Ishikawa (cell line): ENCODE measurements around the gene FMO5.

Source experiments
- CEBPB ChIP-seq: IDR thresholded peaks from 2 replicates; pipeline ENCODE4 v1.6.1; 2012
- CREB1 ChIP-seq: IDR thresholded peaks from 2 replicates; pipeline ENCODE4 v1.6.1; 2012; ENCODE audit warnings: low read depth
- EGR1 ChIP-seq: IDR thresholded peaks from 2 replicates; pipeline ENCODE4 v1.6.1; 2012
- EP300 ChIP-seq: IDR thresholded peaks from 2 replicates; pipeline ENCODE4 v1.6.1; 2012; ENCODE audit warnings: borderline replicate concordance
- FOXM1 ChIP-seq: IDR thresholded peaks from 2 replicates; pipeline ENCODE4 v1.6.1; 2012; ENCODE audit warnings: low read depth, borderline replicate concordance
- NFIC ChIP-seq: IDR thresholded peaks from 2 replicates; pipeline ENCODE4 v1.6.1; 2012
- RAD21 ChIP-seq: IDR thresholded peaks from 2 replicates; pipeline ENCODE4 v1.6.1; 2012; ENCODE audit warnings: low read depth
- TAF1 ChIP-seq: IDR thresholded peaks from 2 replicates; pipeline ENCODE4 v1.6.1; 2012; ENCODE audit warnings: low read depth, mild to moderate bottlenecking
- TCF12 ChIP-seq: IDR thresholded peaks from 2 replicates; pipeline ENCODE4 v1.6.1; 2012; ENCODE audit warnings: low read depth
- TEAD4 ChIP-seq: IDR thresholded peaks from 2 replicates; pipeline ENCODE4 v1.6.1; 2012
- YY1 ChIP-seq: IDR thresholded peaks from 2 replicates; pipeline ENCODE4 v1.6.1; 2012; ENCODE audit warnings: low read depth
- ZBTB7A ChIP-seq: IDR thresholded peaks from 2 replicates; pipeline ENCODE4 v1.6.1; 2012; ENCODE audit warnings: low read depth
- TF ChIP-seq, protein P1 (sequence below): IDR thresholded peaks from 2 replicates; pipeline ENCODE4 v1.6.1; 2012
- TF ChIP-seq, protein P2 (sequence below): IDR thresholded peaks from 2 replicates; pipeline ENCODE4 v1.6.1; 2012
- TF ChIP-seq, protein P3 (sequence below): IDR thresholded peaks from 2 replicates; pipeline ENCODE4 v1.6.1; 2012; ENCODE audit warnings: low read depth, mild to moderate bottlenecking

FMO5 gene

DNA sequence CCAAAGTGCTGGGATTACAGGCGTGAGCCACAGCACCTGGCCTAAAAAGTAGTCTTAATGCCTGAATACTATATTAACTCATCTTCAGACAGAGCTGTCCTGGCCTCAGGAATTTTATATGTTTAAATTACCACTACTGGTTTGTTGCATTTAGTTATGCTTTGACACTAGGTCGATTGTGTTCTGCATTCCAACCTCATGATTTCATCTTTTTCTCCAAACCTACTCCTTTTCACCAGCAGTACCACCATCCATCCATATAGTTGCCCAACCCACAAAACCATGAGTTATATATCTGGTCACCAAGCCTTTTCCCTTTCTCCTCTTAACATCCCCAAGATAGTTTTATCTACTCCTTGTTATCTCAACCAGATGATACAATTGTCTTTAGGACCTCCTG lies 22.6 kb downstream of the FMO5 start:
- no peak for TF ChIP-seq FOXM1
- TF ChIP-seq TAF1 = no peak
- no peak for TF ChIP-seq NFIC

DNA sequence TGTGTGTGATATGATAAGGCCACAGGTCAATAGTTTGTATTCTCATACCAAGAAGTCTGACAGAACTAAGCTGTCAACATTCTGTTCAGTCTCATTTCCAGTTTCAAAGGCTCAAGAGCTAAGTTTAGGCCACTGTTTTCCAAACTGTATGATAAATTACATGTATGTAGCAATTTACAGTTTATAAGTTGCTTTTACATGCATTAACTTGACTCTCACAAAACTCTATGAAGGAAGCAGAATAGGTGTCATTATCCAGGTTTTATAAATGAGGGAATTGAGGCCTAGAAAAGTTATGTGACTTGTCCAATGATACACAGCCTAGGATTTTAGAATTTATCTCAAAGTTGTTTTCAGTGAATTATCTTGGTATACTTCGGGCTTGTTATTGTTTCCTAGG lies 23.4 kb downstream of the FMO5 start:
- no peak for TF ChIP-seq TAF1
- TF ChIP-seq FOXM1 = no peak
- no peak for TF ChIP-seq CREB1

DNA sequence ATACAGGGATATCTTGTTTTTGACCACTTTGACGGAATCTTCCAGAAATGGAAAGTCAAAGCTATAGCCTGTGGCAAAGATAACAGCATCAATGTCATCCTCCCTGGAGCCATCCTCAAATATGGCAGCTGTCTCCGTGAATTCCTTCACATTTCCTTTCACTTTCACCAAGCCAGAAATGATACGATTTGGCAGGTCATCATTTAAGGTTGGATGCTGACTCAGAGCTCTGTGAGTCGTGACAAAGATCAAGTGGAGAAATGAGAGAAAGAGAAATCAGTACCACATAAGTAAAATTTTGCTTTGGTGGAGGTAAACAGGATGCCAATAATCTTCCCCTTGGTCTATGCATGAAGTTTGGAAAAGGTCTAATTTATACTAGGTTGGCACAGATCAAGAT lies 23.9 kb downstream of the FMO5 start:
- TF ChIP-seq FOXM1 = no peak
- no peak for TF ChIP-seq TEAD4
- TF ChIP-seq NFIC = no peak
- TF ChIP-seq CREB1 = no peak

DNA sequence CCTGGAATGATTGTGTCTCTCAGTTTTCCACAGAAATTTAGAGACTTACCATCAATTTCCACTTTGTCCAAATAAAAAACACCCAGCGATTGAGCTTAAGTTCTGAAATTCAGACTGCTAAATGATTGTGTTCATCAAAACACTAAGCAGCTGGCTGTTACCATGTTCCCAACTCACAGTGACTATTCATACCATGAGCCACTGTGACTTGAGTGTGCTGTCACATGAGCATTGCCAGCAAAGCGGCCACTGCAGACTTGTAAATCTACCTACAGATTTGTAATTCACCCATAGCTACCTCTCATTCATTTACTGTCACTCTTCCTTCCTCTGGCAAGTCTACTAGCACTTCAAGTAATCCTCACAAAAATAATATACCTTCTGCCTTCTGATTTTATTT lies 35.6 kb downstream of the FMO5 start:
- TF ChIP-seq EP300 (no peak), TCF12 (no peak), NFIC (no peak), YY1 (no peak), CREB1 (no peak), CEBPB (no peak)
- TF ChIP-seq, protein P1, sequence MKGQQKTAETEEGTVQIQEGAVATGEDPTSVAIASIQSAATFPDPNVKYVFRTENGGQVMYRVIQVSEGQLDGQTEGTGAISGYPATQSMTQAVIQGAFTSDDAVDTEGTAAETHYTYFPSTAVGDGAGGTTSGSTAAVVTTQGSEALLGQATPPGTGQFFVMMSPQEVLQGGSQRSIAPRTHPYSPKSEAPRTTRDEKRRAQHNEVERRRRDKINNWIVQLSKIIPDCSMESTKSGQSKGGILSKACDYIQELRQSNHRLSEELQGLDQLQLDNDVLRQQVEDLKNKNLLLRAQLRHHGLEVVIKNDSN = no peak

DNA sequence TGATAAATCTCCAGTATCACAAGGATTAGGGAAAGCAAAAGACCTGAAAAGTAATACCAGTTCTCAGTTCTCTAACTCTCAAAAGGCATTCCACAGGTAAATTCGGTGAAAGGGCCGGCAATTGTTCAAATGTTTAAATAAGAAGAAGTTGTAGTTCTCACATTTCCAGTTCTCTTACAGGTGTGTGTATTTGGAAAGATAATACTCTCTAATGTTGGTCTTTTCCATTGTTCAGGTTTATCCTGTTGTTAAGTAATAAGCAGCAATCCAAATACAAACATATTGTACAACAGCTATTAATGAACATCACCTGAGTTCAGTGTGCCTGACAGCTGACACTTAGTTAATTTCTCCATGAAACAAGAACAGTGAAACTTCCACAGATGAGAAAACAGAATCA lies 39.7 kb downstream of the FMO5 start:
- TF ChIP-seq RAD21 (no peak), NFIC (no peak), ZBTB7A (no peak), CREB1 (no peak), EP300 (no peak)
- TF ChIP-seq, protein P2, sequence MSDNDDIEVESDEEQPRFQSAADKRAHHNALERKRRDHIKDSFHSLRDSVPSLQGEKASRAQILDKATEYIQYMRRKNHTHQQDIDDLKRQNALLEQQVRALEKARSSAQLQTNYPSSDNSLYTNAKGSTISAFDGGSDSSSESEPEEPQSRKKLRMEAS = no peak
- TF ChIP-seq, protein P1 = no peak
- TF ChIP-seq, protein P3, sequence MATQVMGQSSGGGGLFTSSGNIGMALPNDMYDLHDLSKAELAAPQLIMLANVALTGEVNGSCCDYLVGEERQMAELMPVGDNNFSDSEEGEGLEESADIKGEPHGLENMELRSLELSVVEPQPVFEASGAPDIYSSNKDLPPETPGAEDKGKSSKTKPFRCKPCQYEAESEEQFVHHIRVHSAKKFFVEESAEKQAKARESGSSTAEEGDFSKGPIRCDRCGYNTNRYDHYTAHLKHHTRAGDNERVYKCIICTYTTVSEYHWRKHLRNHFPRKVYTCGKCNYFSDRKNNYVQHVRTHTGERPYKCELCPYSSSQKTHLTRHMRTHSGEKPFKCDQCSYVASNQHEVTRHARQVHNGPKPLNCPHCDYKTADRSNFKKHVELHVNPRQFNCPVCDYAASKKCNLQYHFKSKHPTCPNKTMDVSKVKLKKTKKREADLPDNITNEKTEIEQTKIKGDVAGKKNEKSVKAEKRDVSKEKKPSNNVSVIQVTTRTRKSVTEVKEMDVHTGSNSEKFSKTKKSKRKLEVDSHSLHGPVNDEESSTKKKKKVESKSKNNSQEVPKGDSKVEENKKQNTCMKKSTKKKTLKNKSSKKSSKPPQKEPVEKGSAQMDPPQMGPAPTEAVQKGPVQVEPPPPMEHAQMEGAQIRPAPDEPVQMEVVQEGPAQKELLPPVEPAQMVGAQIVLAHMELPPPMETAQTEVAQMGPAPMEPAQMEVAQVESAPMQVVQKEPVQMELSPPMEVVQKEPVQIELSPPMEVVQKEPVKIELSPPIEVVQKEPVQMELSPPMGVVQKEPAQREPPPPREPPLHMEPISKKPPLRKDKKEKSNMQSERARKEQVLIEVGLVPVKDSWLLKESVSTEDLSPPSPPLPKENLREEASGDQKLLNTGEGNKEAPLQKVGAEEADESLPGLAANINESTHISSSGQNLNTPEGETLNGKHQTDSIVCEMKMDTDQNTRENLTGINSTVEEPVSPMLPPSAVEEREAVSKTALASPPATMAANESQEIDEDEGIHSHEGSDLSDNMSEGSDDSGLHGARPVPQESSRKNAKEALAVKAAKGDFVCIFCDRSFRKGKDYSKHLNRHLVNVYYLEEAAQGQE = no peak

DNA sequence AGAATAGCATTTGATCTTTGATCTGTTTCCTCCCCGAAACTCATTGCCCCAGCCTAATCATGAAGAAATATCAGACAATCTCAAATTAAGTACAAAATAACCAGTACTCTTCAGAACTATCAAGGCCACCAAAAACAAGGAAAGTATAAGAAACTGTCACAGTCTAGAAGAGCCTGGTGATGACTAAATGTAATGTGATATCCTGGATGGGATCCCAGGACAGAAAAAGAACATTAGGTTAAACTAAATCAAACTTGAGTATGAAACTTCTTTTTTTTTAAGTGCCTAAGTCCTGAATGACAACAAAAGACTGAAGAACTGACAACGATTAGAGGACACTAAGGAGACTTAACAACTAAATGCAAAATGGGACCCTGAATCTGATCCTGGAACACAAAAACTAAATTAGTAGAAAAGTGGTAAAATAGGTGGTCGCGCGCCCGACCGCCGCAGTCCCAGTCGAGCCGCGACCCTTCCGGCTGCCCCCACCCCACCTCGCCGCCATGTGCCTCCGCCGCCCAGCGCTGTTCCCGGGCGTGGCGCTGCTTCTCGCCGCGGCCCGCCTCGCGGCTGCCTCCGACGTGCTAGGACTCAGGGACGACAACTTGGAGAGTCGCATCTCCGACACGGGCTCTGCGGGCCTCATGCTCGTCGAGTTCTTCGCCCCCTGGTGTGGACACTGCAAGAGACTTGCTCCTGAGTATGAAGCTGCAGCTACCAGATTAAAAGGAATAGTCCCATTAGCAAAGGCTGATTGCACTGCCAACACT lies 47.3 kb downstream of the FMO5 start:
- TF ChIP-seq TCF12 (no peak), YY1 (no peak), FOXM1 (no peak), TEAD4 (no peak), TAF1 (no peak), CEBPB (no peak), NFIC (no peak), RAD21 (no peak), ZBTB7A (no peak), EGR1 (no peak)
- TF ChIP-seq, protein P1 = no peak
- TF ChIP-seq, protein P3 = no peak
- TF ChIP-seq, protein P2 = no peak
